NB4 (cell line): ENCODE data around the gene ZNF665.

ENCODE experiments used
- MAX ChIP-seq: IDR thresholded peaks from 2 replicates; pipeline ENCODE4 v1.6.1; 2011; ENCODE audit warnings: low read depth, low read length
- POLR2A ChIP-seq: IDR thresholded peaks from 2 replicates; pipeline ENCODE4 v1.6.1; 2011; ENCODE audit warnings: mild to moderate bottlenecking; ENCODE audit not compliant: insufficient read length; ENCODE audit errors: extremely low read depth
- TF ChIP-seq, protein P1 (sequence below): IDR thresholded peaks from one replicate; pipeline ENCODE4 v1.5.1; 2012; ENCODE audit warnings: low read depth, low read length

DNA sequence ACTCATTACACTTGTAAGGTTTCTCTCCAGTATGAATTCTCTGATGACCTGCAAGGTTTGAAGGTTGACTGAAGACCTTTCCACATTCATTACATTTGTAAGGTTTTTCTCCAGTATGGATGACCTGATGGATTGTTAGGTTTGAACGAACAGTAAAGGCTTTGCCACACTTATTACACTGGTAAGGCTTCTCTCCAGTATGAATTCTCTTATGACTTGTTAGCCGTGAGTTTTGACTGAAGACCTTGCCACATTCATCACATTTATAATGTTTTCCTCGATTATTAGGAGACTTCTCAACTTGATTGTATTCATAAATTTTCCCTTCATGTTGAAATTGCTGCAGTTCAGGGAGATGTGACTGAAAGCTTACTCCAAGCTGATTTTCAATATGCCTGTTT, 27.5 kb downstream of the ZNF665 start:
- TF ChIP-seq, protein P1, sequence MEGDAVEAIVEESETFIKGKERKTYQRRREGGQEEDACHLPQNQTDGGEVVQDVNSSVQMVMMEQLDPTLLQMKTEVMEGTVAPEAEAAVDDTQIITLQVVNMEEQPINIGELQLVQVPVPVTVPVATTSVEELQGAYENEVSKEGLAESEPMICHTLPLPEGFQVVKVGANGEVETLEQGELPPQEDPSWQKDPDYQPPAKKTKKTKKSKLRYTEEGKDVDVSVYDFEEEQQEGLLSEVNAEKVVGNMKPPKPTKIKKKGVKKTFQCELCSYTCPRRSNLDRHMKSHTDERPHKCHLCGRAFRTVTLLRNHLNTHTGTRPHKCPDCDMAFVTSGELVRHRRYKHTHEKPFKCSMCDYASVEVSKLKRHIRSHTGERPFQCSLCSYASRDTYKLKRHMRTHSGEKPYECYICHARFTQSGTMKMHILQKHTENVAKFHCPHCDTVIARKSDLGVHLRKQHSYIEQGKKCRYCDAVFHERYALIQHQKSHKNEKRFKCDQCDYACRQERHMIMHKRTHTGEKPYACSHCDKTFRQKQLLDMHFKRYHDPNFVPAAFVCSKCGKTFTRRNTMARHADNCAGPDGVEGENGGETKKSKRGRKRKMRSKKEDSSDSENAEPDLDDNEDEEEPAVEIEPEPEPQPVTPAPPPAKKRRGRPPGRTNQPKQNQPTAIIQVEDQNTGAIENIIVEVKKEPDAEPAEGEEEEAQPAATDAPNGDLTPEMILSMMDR = no peak
- TF ChIP-seq POLR2A (no peak), MAX (no peak)
